Esophagus squamous epithelium (tissue), 5 donors: ENCODE results near the gene NLRC5. TPM values are rescaled to one million over a fixed set of nuclear protein-coding genes. Genes with fewer than 3 reads are reported as not detected.
"Not testable (repeated sequence)": the region's sequence is repeated elsewhere in the genome, so short reads cannot be mapped to it uniquely, and the experiment has no call there.

Experiments
- DNase-seq: peaks from one replicate; lab custom pipeline; 2025; lab: John Stamatoyannopoulos, UW
- H3K27ac ChIP-seq, 4 donors: fragments of 200-600 bp; sonication (generic); one replicate each; pipeline ENCODE4 v1.5.1; 2016 to 2019; ENCODE audit warnings: mild to moderate bottlenecking in 1 of 4
- H3K27me3 ChIP-seq, 4 donors: fragments of 200-600 bp; sonication (generic); 1 replicate in 3 of 4; 2 replicates in 1 of 4; pipeline versions ENCODE4 v1.5.1 to v1.6.0; 2017 to 2021; ENCODE audit warnings: antibody characterized with exemption in 1 of 4
- H3K36me3 ChIP-seq, 3 donors: fragments of 200-600 bp; sonication (generic); one replicate each; pipeline ENCODE4 v1.5.1; 2016 to 2019
- H3K4me1 ChIP-seq, 3 donors: fragments of 200-600 bp; sonication (generic); one replicate each; pipeline ENCODE4 v1.5.1; 2017 to 2019
- H3K4me3 ChIP-seq, 4 donors: fragments of 200-600 bp; sonication (generic); 1 replicate in 3 of 4; 2 replicates in 1 of 4; pipeline ENCODE4 v1.5.1; 2016 to 2019; ENCODE audit warnings: mild to moderate bottlenecking in 2 of 4, moderate library complexity in 1 of 4
- H3K9me3 ChIP-seq, 3 donors: fragments of 200-600 bp; sonication (generic); one replicate each; pipeline ENCODE4 v1.5.1; 2016 to 2019
- CTCF ChIP-seq, 6 experiments: fragments of 450-650 bp in 4 of 6; fragments of 200-600 bp in 2 of 6; sonication (generic) in 2 of 6; IDR thresholded peaks; one replicate each; pipeline ENCODE4 v1.5.1; 2016 to 2019; ENCODE audit warnings: antibody characterized with exemption in 6 of 6, mild to moderate bottlenecking in 4 of 6, moderate library complexity in 4 of 6
- POLR2A ChIP-seq, 4 donors: fragments of 450-650 bp; IDR thresholded peaks; one replicate each; pipeline ENCODE4 v1.6.1; 2017; ENCODE audit warnings: antibody characterized with exemption in 4 of 4, mild to moderate bottlenecking in 4 of 4, moderate library complexity in 3 of 4
- WGBS, 2 donors: methylation state at CpG; one replicate each; pipeline ENCODE4 v1.1.5; 2018; 5-methylcytosine and 5-hydroxymethylcytosine counted together
- intact Hi-C: fragments of 100-400 bp; cut with DNase I; formaldehyde crosslinking; loops from one replicate; pipeline ENCODE4 v1.15.0; 2022
- total RNA-seq, 4 donors: library from RNA; depleted of rRNA; stranded (reverse); fragments of >200 nt; gene quantifications; one replicate each; pipeline ENCODE4 v1.1.0, GENCODE V29; 2016
- donor health status: DM: yes; HTN: yes; CAD: no.

NLRC5 gene
- total RNA-seq, 4 donors from 2014 or later, result 7.7 to 25.2 (median 14.1) TPM

GRCh38 chr16:57094911-57095310 is 105.6 kb downstream of the NLRC5 start:
- H3K4me1 ChIP-seq, result peaks cover 17 to 45% (median 20%) of the 10 kb centered on the region in 3 donors
- peaks cover 0 to 3% (median 0%) of the 10 kb centered on the region in 4 donors for H3K27me3 ChIP-seq
- peak overlapping the region in 1 of 4 donors; percentile 10 for H3K27ac ChIP-seq
- peaks cover 0 to 7% (median 0%) of the 10 kb centered on the region in 3 donors for H3K36me3 ChIP-seq
- no peaks in the 10 kb centered on the region for H3K9me3 ChIP-seq
- WGBS, 2 donors, result 33 to 88% methylated on average over 1 to 5 of the region's 5 CpGs
- DNase-seq, result no peak
- no peak overlapping the region for H3K4me3 ChIP-seq
- TF ChIP-seq POLR2A (IDR thresholded peaks at IDR 0.05) (no peak), CTCF (IDR thresholded peaks at IDR 0.05) (no peak)
- intact Hi-C loops, result loop anchor here (5.0 to 10.0 kb wide), 2 partner anchors 72 to 190 kb away; partner anchors contain the start of gene PLLP

- peaks cover 0 to 3% (median 0%) of the 10 kb centered on the region in 4 donors for H3K27me3 ChIP-seq
- H3K36me3 ChIP-seq, result peaks cover 0 to 7% (median 0%) of the 10 kb centered on the region in 3 donors
- no peaks in the 10 kb centered on the region for H3K9me3 ChIP-seq
- no peak overlapping the region for H3K4me3 ChIP-seq
- DNase-seq, result no peak
- H3K27ac ChIP-seq, result no peak overlapping the region
- peaks cover 17 to 45% (median 20%) of the 10 kb centered on the region in 3 donors for H3K4me1 ChIP-seq
- 86 to 88% methylated on average over 1 to 3 of the region's 3 CpGs for WGBS, 2 donors
- intact Hi-C loops, result loop anchor here (10.0 kb wide), 1 partner anchor 189 kb away; the partner anchor contains the start of gene PLLP
- no peak for TF ChIP-seq POLR2A (IDR thresholded peaks at IDR 0.05)
Measured at GRCh38 chr16:57096192-57096591, 106.8 kb downstream of the NLRC5 start.

- Histone ChIP-seq H3K4me3 (no peak overlapping the region), H3K27me3 (peaks cover 0 to 3% (median 0%) of the 10 kb centered on the region in 4 donors), H3K27ac (no peak overlapping the region), H3K9me3 (no peaks in the 10 kb centered on the region), H3K4me1 (peaks cover 15 to 39% (median 17%) of the 10 kb centered on the region in 3 donors), H3K36me3 (peaks cover 0 to 7% (median 0%) of the 10 kb centered on the region in 3 donors)
- TF ChIP-seq POLR2A (IDR thresholded peaks at IDR 0.05), result no peak
- TF ChIP-seq CTCF (IDR thresholded peaks at IDR 0.05), result no peak
- intact Hi-C loops, result loop anchor here (10.0 kb wide), 1 partner anchor 188 kb away; the partner anchor contains the start of gene PLLP
- no peak for DNase-seq
- WGBS, 2 donors, result 96 to 97% methylated on average over 2 of the region's 2 CpGs
Measured at GRCh38 chr16:57096793-57097192, 107.4 kb downstream of the NLRC5 start.

- Histone ChIP-seq H3K27me3 (no peaks in the 10 kb centered on the region), H3K4me3 (no peak overlapping the region), H3K4me1 (peaks cover 9 to 36% (median 11%) of the 10 kb centered on the region in 3 donors), H3K36me3 (peaks cover 0 to 7% (median 0%) of the 10 kb centered on the region in 3 donors), H3K27ac (no peak overlapping the region), H3K9me3 (no peaks in the 10 kb centered on the region)
- 84 to 90% methylated on average over 6 to 9 of the region's 14 CpGs for WGBS, 2 donors
- TF ChIP-seq CTCF (IDR thresholded peaks at IDR 0.05) (no peak), POLR2A (IDR thresholded peaks at IDR 0.05) (no peak)
- no peak for DNase-seq
- intact Hi-C loops, result loop anchor here (10.0 kb wide), 1 partner anchor 186 kb away; the partner anchor contains the start of gene PLLP
Measured at GRCh38 chr16:57098188-57098841, 109.0 kb downstream of the NLRC5 start.

GRCh38 chr16:57099965-57100364 is 110.6 kb downstream of the NLRC5 start:
- H3K4me3 ChIP-seq, H3K9me3 ChIP-seq, H3K27ac ChIP-seq, DNase-seq, H3K36me3 ChIP-seq, H3K27me3 ChIP-seq: not testable (repeated sequence)
- intact Hi-C loops, result loop anchor here (10.0 kb wide), 1 partner anchor 185 kb away; the partner anchor contains the start of gene PLLP
- 41 to 50% methylated on average over 3 to 5 of the region's 6 CpGs for WGBS, 2 donors
- H3K4me1 ChIP-seq, result peaks cover 0 to 19% (median 0%) of the 10 kb centered on the region in 3 donors

GRCh38 chr16:57100445-57100844 is 111.1 kb downstream of the NLRC5 start:
- no peak for DNase-seq
- Histone ChIP-seq H3K27ac (no peak overlapping the region), H3K36me3 (peaks cover 0 to 7% (median 0%) of the 10 kb centered on the region in 3 donors), H3K9me3 (no peaks in the 10 kb centered on the region), H3K4me1 (peaks cover 0 to 15% (median 0%) of the 10 kb centered on the region in 3 donors), H3K27me3 (no peaks in the 10 kb centered on the region), H3K4me3 (no peak overlapping the region)
- intact Hi-C loops, result no loop called here
- 77 to 86% methylated on average over 1 of the region's 1 CpG for WGBS, 2 donors
- TF ChIP-seq POLR2A (IDR thresholded peaks at IDR 0.05), result no peak
- no peak for TF ChIP-seq CTCF (IDR thresholded peaks at IDR 0.05)
